ENCODE data around the gene COASY. TPM values are rescaled to one million over a fixed set of nuclear protein-coding genes. Genes with fewer than 3 reads are reported as not detected.
A peak's percentile ranks its signal among the peaks of the same experiment; 100 is the strongest.

Gene COASY
- polyA plus RNA-seq, 1 of the 3 experiments (the other 2 are of a cell fraction) = 69.4 TPM

DNA sequence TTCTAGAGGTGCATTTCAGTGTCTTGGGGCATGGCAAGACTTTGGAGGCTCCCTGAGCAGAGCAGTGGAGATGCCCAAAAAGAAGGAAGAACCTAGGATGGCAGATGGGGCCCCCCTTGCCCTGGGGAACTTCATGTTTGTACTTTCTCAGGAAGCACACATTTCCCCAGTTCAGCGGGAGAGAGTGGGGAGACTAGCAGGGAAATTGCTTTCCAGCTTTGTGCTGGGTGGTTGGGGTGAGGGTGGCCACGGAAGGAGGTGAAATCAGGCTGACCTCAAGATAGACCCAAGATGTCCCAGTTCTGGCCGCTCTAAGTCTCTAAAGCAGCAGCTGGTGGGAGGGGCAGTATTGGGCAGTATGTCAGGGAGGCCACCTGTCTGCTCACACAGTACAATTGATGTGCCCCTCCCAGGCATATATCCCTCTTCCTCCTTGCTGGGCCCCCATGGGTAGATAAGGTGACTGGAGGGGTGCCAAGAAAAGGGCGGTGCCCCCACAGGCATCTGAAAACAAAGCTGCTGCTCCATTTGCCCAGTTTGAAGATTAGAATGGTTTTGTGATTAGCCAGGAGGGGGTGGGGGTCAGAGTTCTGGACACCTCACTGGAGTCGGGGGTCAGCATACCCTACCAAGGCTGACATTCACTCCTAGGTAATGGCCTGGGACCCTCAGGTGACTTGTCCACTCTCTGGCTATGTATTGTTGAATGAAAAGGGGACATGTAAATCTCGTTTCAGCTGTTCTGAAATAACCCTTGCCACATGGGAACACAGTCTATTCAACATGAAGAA, 43.0 kb upstream of the COASY start:
- H3K36me3 ChIP-seq (replicated peaks in 1 of 2; ENCODE audit: control insufficient read depth in 1 of 2, insufficient read depth in 2 of 2, low read length in 1 of 2) = peaks cover 0 to 5% of the 10 kb centered on the region in 2 experiments
- TF ChIP-seq, protein P1, sequence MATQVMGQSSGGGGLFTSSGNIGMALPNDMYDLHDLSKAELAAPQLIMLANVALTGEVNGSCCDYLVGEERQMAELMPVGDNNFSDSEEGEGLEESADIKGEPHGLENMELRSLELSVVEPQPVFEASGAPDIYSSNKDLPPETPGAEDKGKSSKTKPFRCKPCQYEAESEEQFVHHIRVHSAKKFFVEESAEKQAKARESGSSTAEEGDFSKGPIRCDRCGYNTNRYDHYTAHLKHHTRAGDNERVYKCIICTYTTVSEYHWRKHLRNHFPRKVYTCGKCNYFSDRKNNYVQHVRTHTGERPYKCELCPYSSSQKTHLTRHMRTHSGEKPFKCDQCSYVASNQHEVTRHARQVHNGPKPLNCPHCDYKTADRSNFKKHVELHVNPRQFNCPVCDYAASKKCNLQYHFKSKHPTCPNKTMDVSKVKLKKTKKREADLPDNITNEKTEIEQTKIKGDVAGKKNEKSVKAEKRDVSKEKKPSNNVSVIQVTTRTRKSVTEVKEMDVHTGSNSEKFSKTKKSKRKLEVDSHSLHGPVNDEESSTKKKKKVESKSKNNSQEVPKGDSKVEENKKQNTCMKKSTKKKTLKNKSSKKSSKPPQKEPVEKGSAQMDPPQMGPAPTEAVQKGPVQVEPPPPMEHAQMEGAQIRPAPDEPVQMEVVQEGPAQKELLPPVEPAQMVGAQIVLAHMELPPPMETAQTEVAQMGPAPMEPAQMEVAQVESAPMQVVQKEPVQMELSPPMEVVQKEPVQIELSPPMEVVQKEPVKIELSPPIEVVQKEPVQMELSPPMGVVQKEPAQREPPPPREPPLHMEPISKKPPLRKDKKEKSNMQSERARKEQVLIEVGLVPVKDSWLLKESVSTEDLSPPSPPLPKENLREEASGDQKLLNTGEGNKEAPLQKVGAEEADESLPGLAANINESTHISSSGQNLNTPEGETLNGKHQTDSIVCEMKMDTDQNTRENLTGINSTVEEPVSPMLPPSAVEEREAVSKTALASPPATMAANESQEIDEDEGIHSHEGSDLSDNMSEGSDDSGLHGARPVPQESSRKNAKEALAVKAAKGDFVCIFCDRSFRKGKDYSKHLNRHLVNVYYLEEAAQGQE (IDR thresholded peaks at IDR 0.05; ENCODE audit: low read depth, low read length) = no peak
- TF ChIP-seq MXI1 (IDR thresholded peaks at IDR 0.05; ENCODE audit: low read depth, low read length) (no peak), FOXM1 (IDR thresholded peaks at IDR 0.05; ENCODE audit: low read depth) (no peak), ZBTB33 (IDR thresholded peaks at IDR 0.05; ENCODE audit: borderline replicate concordance, low read depth) (no peak)
- TF ChIP-seq, protein P2, sequence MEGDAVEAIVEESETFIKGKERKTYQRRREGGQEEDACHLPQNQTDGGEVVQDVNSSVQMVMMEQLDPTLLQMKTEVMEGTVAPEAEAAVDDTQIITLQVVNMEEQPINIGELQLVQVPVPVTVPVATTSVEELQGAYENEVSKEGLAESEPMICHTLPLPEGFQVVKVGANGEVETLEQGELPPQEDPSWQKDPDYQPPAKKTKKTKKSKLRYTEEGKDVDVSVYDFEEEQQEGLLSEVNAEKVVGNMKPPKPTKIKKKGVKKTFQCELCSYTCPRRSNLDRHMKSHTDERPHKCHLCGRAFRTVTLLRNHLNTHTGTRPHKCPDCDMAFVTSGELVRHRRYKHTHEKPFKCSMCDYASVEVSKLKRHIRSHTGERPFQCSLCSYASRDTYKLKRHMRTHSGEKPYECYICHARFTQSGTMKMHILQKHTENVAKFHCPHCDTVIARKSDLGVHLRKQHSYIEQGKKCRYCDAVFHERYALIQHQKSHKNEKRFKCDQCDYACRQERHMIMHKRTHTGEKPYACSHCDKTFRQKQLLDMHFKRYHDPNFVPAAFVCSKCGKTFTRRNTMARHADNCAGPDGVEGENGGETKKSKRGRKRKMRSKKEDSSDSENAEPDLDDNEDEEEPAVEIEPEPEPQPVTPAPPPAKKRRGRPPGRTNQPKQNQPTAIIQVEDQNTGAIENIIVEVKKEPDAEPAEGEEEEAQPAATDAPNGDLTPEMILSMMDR (IDR thresholded peaks at IDR 0.05) = no peak
- H3K79me2 ChIP-seq (ENCODE audit: insufficient read depth) = peaks cover 16% of the 10 kb centered on the region
- ChIA-PET POLR2A (interaction anchor here (1.5 kb wide), 1 partner anchor 21 kb away, joined by 3 read pairs; no protein-coding TSS in a partner anchor), CTCF (interaction anchor here (0.9 to 7.9 kb wide), 11 partner anchors 11 to 296 kb away, joined by 3 to 83 read pairs (median 7); no protein-coding TSS in a partner anchor)
- H3K27me3 ChIP-seq (ENCODE audit: insufficient read depth) = no peaks in the 10 kb centered on the region
- no peaks in the 10 kb centered on the region for H4K20me1 ChIP-seq (ENCODE audit: insufficient read depth)
- H3K4me3 ChIP-seq (ENCODE audit: low read depth in 2 of 2, low read length in 1 of 2) = no peak overlapping the region
- H3K9me3 ChIP-seq = no peaks in the 10 kb centered on the region
- H3K4me2 ChIP-seq = peak overlapping the region; percentile 81
- peaks cover 43 to 57% of the 10 kb centered on the region in 2 experiments for H3K4me1 ChIP-seq (ENCODE audit: control insufficient read depth in 1 of 2, insufficient read depth in 2 of 2, low read depth in 1 of 2, low read length in 1 of 2)
- H3F3A ChIP-seq (replicated peaks; ENCODE audit: insufficient read depth) = peaks cover 51% of the 10 kb centered on the region
- DNase-seq = no peak
- H3K9ac ChIP-seq = peak overlapping the region; percentile 73
- H2AFZ ChIP-seq (ENCODE audit: low read depth) = no peak overlapping the region
- H3K9me2 ChIP-seq = no peaks in the 10 kb centered on the region
- peak overlapping the region; percentile 92 to 100 for H3K27ac ChIP-seq (ENCODE audit: low read depth in 2 of 2, low read length in 1 of 2)
- WGBS (ENCODE audit: low lambda C conversion rate) = 48% methylated on average over 6 of the region's 6 CpGs
